K562 (cell line): ENCODE data around the gene CCDC175. TPM values are rescaled to one million over a fixed set of nuclear protein-coding genes. Genes with fewer than 3 reads are reported as not detected.

Experiments
- ATAC-seq: fragments of 200-7000 bp; cut with Tn5 transposase; 3 replicates; pipeline ENCODE4 v1.9.1; 2020; ENCODE audit warnings: moderate library complexity
- BruUV-seq: library from RNA; stranded (reverse); fragments of 400-500 nt; replicated peaks from 2 replicates; lab custom pipeline; 2021; lab: Mats Ljungman, UMichigan
- CTCF ChIA-PET: fragments of 300-600 bp; formaldehyde crosslinking; extraction: SDS; loops from one replicate; lab custom pipeline; 2021; ENCODE audit warnings: low intra/inter-chr PET ratio; lab: Yijun Ruan, JAX
- POLR2A ChIA-PET: fragments of 300-600, 350-650 bp; sonication (Branson Sonifier 250); formaldehyde crosslinking; extraction: SDS; loops from one replicate; lab custom pipeline; 2021; ENCODE audit warnings: antibody characterized with exemption, inconsistent platforms; lab: Yijun Ruan, JAX
- DNase-seq, 4 experiments: peaks; one replicate each; pipeline versions ENCODE4 v3.0.0 to v3.0.0-alpha.2; 2011 to 2018; ENCODE audit warnings: low spot score in 3 of 4, mixed read lengths in 3 of 4; ENCODE audit errors: extremely low read depth in 1 of 4
- FAIRE-seq: peaks from 2 replicates; lab custom pipeline; 2011; peaks lifted over from hg19 to GRCh38; lab: Jason Lieb, UNC
- H2AFZ ChIP-seq: 2 replicates; pipeline ENCODE4 v1.6.0; 2011; ENCODE audit warnings: low read depth, low read length, control low read depth, inconsistent platforms
- H3K27ac ChIP-seq: fragments of 200-600 bp; 3 replicates; pipeline ENCODE4 v1.8.0; 2011; ENCODE audit warnings: low read depth, mild to moderate bottlenecking, control low read depth, inconsistent platforms, low read length, moderate library complexity, mixed read lengths; ENCODE audit errors: extremely low read depth
- H3K27me3 ChIP-seq, 2 experiments: fragments of 300-600 bp in 1 of 2; 2 replicates in 1 of 2; 3 replicates in 1 of 2; pipeline versions ENCODE4 v1.6.0 to v1.8.0; 2011; ENCODE audit warnings: inconsistent platforms in 2 of 2, low read length in 2 of 2, mild to moderate bottlenecking in 1 of 2, mixed read lengths in 1 of 2, moderate library complexity in 1 of 2; ENCODE audit not compliant: control insufficient read depth in 2 of 2, insufficient read depth in 2 of 2
- H3K36me3 ChIP-seq: fragments of 300-600 bp; 3 replicates; pipeline ENCODE4 v1.8.0; 2011; ENCODE audit warnings: mild to moderate bottlenecking, low read length, inconsistent platforms; ENCODE audit not compliant: control insufficient read depth, insufficient read depth
- H3K4me1 ChIP-seq, 2 experiments: fragments of 200-600 bp in 1 of 2; replicated peaks in 1 of 2; 2 replicates in 1 of 2; 3 replicates in 1 of 2; pipeline versions ENCODE4 v1.5.1 to v1.8.0; 2011; ENCODE audit warnings: inconsistent platforms in 2 of 2, low read length in 2 of 2, mild to moderate bottlenecking in 1 of 2, mixed read lengths in 1 of 2, moderate library complexity in 1 of 2; ENCODE audit not compliant: control insufficient read depth in 2 of 2, insufficient read depth in 2 of 2
- H3K4me2 ChIP-seq: 2 replicates; pipeline ENCODE4 v1.6.1; 2011; ENCODE audit warnings: low read length, control low read depth, inconsistent platforms, mixed read lengths; ENCODE audit not compliant: insufficient read depth
- H3K4me3 ChIP-seq: fragments of 200-600 bp; sonication (generic), shearing (Covaris generic); 2 replicates; pipeline ENCODE4 v1.5.1; 2016; ENCODE audit warnings: control low read depth, inconsistent platforms
- H3K79me2 ChIP-seq: fragments of 200-600 bp; 3 replicates; pipeline ENCODE4 v1.8.0; 2011; ENCODE audit warnings: low read length, inconsistent platforms; ENCODE audit not compliant: control insufficient read depth, insufficient read depth
- H3K9ac ChIP-seq, 2 experiments: 2 replicates each; pipeline versions ENCODE4 v1.6.0 to v1.6.1; 2011; ENCODE audit warnings: low read depth in 2 of 2, low read length in 2 of 2, control low read depth in 1 of 2, inconsistent platforms in 1 of 2, mild to moderate bottlenecking in 1 of 2, mixed read lengths in 1 of 2; ENCODE audit not compliant: insufficient read depth in 1 of 2
- H3K9me1 ChIP-seq: one replicate; pipeline ENCODE4 v1.6.0; 2011; ENCODE audit warnings: inconsistent platforms, mild to moderate bottlenecking, low read length, moderate library complexity; ENCODE audit not compliant: control insufficient read depth, insufficient read depth
- H3K9me3 ChIP-seq: replicated peaks from 2 replicates; pipeline ENCODE4 v1.5.1; 2011; ENCODE audit warnings: low read depth, low read length, inconsistent platforms; ENCODE audit not compliant: control insufficient read depth, insufficient read depth
- H4K20me1 ChIP-seq: replicated peaks from 2 replicates; pipeline ENCODE4 v1.6.1; 2011; ENCODE audit warnings: low read length, inconsistent platforms, mixed read lengths; ENCODE audit not compliant: control insufficient read depth, insufficient read depth
- CBX3 ChIP-seq, 2 experiments: IDR thresholded peaks; 1 replicate in 1 of 2; 2 replicates in 1 of 2; pipeline ENCODE4 v1.6.1; 2012; ENCODE audit warnings: inconsistent platforms in 2 of 2, low read length in 2 of 2, borderline replicate concordance in 1 of 2, control low read depth in 1 of 2
- CREBBP ChIP-seq: IDR thresholded peaks from one replicate; pipeline ENCODE4 v1.6.1; 2012; ENCODE audit warnings: low read depth, mild to moderate bottlenecking, control low read depth, inconsistent platforms, low read length
- CSDE1 ChIP-seq, 2 experiments: fragments of 450-650 bp; IDR thresholded peaks; 2 replicates each; pipeline ENCODE4 v1.6.1; 2016; ENCODE audit warnings: mild to moderate bottlenecking in 1 of 2
- HCFC1 ChIP-seq: IDR thresholded peaks from 2 replicates; pipeline ENCODE4 v1.6.1; 2012; ENCODE audit warnings: low read depth, low read length, improper control_type of control experiment
- HMG20B ChIP-seq: fragments of 250-450 bp; sonication (Bioruptor Pico); IDR thresholded peaks from 2 replicates; pipeline ENCODE4 v1.5.0; 2021; ENCODE audit warnings: mild to moderate bottlenecking
- MED1 ChIP-seq: sonication (generic); formaldehyde crosslinking; IDR thresholded peaks from 2 replicates; pipeline ENCODE4 v1.8.1; 2023; ENCODE audit warnings: missing genetic modification reagents, borderline replicate concordance
- MTA2 ChIP-seq: fragments of 450-650 bp; IDR thresholded peaks from 2 replicates; pipeline ENCODE4 v1.6.1; 2016; ENCODE audit warnings: low read depth
- NONO ChIP-seq, 2 experiments: fragments of 200-400 bp in 1 of 2; fragments of 450-650 bp in 1 of 2; formaldehyde crosslinking in 1 of 2; IDR thresholded peaks; 2 replicates each; pipeline ENCODE4 v1.6.1; 2017; ENCODE audit warnings: low read depth in 2 of 2, mild to moderate bottlenecking in 2 of 2, moderate library complexity in 2 of 2, low read length in 1 of 2
- RFX7 ChIP-seq: fragments of 250-450 bp; sonication (Bioruptor Pico); IDR thresholded peaks from 2 replicates; pipeline ENCODE4 v1.5.1; 2021; ENCODE audit warnings: mild to moderate bottlenecking
- SAFB2 ChIP-seq: fragments of 200-400 bp; formaldehyde crosslinking; IDR thresholded peaks from 2 replicates; pipeline ENCODE4 v1.6.1; 2018; ENCODE audit warnings: borderline replicate concordance, low read length, low read depth, moderate library complexity; ENCODE audit not compliant: severe bottlenecking
- SP1 ChIP-seq: sonication (generic); formaldehyde crosslinking; IDR thresholded peaks from 2 replicates; pipeline ENCODE4 v1.8.1; 2022; ENCODE audit warnings: mild to moderate bottlenecking, missing genetic modification reagents
- SRF ChIP-seq, 2 experiments: fragments of 250-450, 450-650 bp in 1 of 2; sonication (Bioruptor Pico) in 1 of 2; sonication (generic) in 1 of 2; formaldehyde crosslinking; IDR thresholded peaks; 2 replicates each; pipeline versions ENCODE4 v1.5.0 to v1.5.1; 2020 to 2022; ENCODE audit warnings: mild to moderate bottlenecking in 1 of 2, missing genetic modification reagents in 1 of 2
- ZNF436 ChIP-seq: fragments of 250-450, 450-650 bp; sonication (Bioruptor Pico); formaldehyde crosslinking; IDR thresholded peaks from 2 replicates; pipeline ENCODE4 v1.7.0; 2020; ENCODE audit warnings: mild to moderate bottlenecking
- ZNF507 ChIP-seq: conservative IDR thresholded peaks from 2 replicates; pipeline ENCODE4 v1.6.1; 2017; ENCODE audit warnings: missing genetic modification characterization, missing compliant biosample characterization
- WGBS: fragments of 100-300 bp; shearing (Covaris generic); methylation state at CpG from one replicate; pipeline ENCODE4 v1.1.6; 2016; ENCODE audit warnings: low coverage, mixed read lengths; ENCODE audit not compliant: insufficient coverage; ENCODE audit errors: missing lambda C conversion rate; 5-methylcytosine and 5-hydroxymethylcytosine counted together
- in situ Hi-C: fragments of 300-500 bp; cut with MboI; formaldehyde crosslinking; loops from 4 replicates; pipeline ENCODE4 v1.15.0; 2018; ENCODE audit warnings: inconsistent platforms, mixed read lengths
- intact Hi-C: fragments of 100-400 bp; cut with micrococcal nuclease; formaldehyde crosslinking; loops from 2 replicates; pipeline ENCODE4 v1.14.2; 2022
- polyA plus RNA-seq, 8 experiments: library from polyadenylated mRNA; depleted of rRNA in 4 of 8; stranded (reverse) in 5 of 8; unstranded in 3 of 8; fragments of >200 nt; fragmentation: Nextera tagmentation in 2 of 8; fragmentation: Illumina TruSeq in 1 of 8; extraction: Ambion mirVana in 2 of 8; extraction: Trizol in 1 of 8; gene quantifications; 2 replicates each; pipeline versions ENCODE4 v1.2.1 to v1.2.3, GENCODE V29; 2011 to 2014; ENCODE audit warnings: inconsistent platforms in 1 of 8, missing spikeins in 1 of 8
- total RNA-seq, 7 experiments: library from RNA; depleted of rRNA in 6 of 7; stranded (reverse); fragments of >200 nt in 6 of 7; fragmentation: Illumina TruSeq in 2 of 7; extraction: Trizol in 2 of 7; gene quantifications; 2 replicates each; pipeline versions ENCODE4 v1.2.1 to v1.2.3, GENCODE V29; 2011 to 2021; ENCODE audit warnings: low replicate concordance in 1 of 7

CCDC175 gene
- total and polyA plus RNA-seq, 9 of the 15 experiments (the other 6 are each of a cell fraction or from before 2014, with no cell fraction given), result not detected

DNA sequence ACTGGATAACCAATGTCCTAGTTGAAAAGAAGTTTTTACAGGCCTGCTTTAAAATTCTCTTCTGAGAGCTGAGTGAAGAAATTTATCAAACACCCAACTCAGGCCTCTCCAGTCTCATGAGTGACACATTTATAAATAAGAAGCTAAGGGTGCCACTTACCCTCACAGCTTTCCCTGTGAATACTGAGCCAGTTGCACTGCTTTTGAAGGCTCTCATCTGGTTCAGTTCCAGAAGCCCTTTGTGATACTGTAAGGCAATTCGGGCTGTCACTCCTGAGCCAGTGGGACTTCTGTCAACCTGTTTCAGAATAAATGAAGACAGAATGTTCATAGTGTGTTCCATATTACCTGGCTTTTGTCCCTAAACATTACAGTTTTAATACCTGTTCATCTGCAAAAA, 100.9 kb downstream of the CCDC175 start (continued):
- no peak for TF ChIP-seq NONO (IDR thresholded peaks at IDR 0.05; ENCODE audit: low read depth in 2 of 2, low read length in 1 of 2)
- TF ChIP-seq HCFC1, result no peak
- TF ChIP-seq CBX3 (IDR thresholded peaks at IDR 0.05; ENCODE audit: borderline replicate concordance in 1 of 2, low read length in 2 of 2), result no peak
- no peak for TF ChIP-seq ZNF507 (tag)
- TF ChIP-seq, all 486 proteins: peak for 0

GRCh38 chr14:59474172-59474571, 102.4 kb downstream of the CCDC175 start:
- Histone ChIP-seq H3K9ac (no peak overlapping the region), H3K9me1 (no peaks in the 10 kb centered on the region), H4K20me1 (no peaks in the 10 kb centered on the region), H3K36me3 (peaks cover 69% of the 10 kb centered on the region), H3K4me3 (no peak overlapping the region), H3K4me1 (no peaks in the 10 kb centered on the region), H3K79me2 (peaks cover 2% of the 10 kb centered on the region; the same call in 1 of the 3 replicates), H2AFZ (no peak overlapping the region), H3K4me2 (no peak overlapping the region), H3K9me3 (no peaks in the 10 kb centered on the region), H3K27me3 (no peaks in the 10 kb centered on the region), H3K27ac (no peak overlapping the region)
- TF ChIP-seq ZNF436 (CRISPR knock-in tag) (no peak), SAFB2 (no peak), MED1 (no peak), CREBBP (no peak), MTA2 (no peak), SRF (CRISPR knock-in tag; IDR thresholded peaks at IDR 0.05) (no peak), CSDE1 (IDR thresholded peaks at IDR 0.05) (no peak), SP1 (CRISPR knock-in tag) (no peak), RFX7 (no peak), HMG20B (CRISPR knock-in tag) (no peak)
- WGBS, result 86% methylated on average over 1 of the region's 1 CpG
- intact Hi-C loops, result no loop called here
- POLR2A ChIA-PET, result interaction anchor here (0.9 kb wide), 1 partner anchor 10 kb away, joined by 4 read pairs; the partner anchor contains the start of genes JKAMP and L3HYPDH
- ATAC-seq (no peak), DNase-seq (no peak), FAIRE-seq (no peak)
- in situ Hi-C loops, result no loop called here
- CTCF ChIA-PET, result no interaction called here
- BruUV-seq, result no TSS peak
